Stimulated activated CD8-positive, alpha-beta memory T cell treated with anti-CD3 and anti-CD28 coated beads, Interleukin-15, amount 100 ng/mL, for 24 hours (primary cell): ENCODE measurements around the gene GRIK5.
"Not testable (repeated sequence)": the region's sequence is repeated elsewhere in the genome, so short reads cannot be mapped to it uniquely, and the experiment has no call there.

ENCODE experiments used
- DNase-seq: peaks from one replicate; pipeline ENCODE4 v3.0.0-alpha.2; 2020; ENCODE audit warnings: low read depth

Gene GRIK5

GRCh38 chr19:42017040-42017439 is 53.0 kb downstream of the GRIK5 start:
- DNase-seq: no peak

GRCh38 chr19:42012747-42013146 is 57.3 kb downstream of the GRIK5 start:
- DNase-seq: not testable (repeated sequence)

DNA sequence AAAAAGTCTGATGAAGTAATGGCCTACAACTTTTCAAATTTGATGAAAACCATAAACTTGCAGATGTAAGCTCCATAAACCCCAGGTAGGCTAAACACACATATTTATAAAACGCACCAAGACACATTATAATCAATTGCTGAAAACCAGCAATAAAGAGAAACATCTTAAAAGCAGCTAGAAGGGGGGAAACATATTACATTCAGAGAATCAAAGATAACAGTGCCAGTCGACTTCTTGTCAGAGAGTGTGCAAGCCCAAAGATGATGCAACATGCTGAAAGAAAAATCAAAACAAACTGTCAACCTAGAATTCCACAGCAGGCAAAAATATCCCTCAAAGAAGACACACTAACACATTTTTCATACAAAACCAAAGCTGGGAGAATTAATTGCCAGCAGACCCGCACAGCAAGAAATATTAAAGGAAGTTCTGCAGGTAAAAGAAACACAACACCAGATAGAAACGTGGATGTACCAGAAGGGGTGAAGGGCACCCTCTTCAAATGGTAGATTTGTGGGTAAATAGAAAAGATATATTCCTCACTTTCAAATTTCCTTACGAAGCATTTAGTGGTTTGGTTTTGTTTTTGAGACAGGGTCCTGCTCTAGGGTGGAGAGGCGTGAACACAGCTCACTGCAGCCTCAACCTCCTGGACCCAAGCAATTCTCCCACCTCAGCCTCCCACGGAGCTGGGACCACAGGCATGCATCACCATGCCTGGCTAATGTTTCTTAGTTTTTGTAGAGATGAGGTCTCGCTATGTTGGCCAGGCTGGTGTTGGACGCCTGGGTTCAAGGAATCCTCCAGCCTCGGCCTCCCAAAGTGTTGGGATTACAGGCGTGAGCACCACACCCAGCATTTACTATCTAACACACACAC is 59.5 kb downstream of the GRIK5 start:
- no peak for DNase-seq

DNA sequence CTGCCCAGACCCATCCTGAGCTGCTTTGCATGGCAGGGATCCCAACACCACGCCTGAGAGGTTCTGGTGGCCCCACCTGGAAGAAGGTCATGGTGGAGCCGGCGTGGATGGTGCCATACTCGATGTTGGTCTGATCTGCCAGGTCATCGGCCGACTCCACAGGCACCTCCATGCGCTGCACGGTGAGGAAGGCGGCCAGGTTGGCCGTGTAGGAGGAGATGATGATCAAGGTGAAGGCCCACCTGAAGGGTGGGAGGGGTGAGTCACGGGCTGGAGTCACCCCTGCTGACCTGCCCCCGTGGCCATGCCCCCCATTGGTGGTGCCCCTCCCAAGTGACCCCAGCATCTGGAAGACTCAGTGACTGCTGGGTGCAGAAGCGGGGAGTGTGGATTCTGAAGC is 63.4 kb downstream of the GRIK5 start:
- no peak for DNase-seq

DNA sequence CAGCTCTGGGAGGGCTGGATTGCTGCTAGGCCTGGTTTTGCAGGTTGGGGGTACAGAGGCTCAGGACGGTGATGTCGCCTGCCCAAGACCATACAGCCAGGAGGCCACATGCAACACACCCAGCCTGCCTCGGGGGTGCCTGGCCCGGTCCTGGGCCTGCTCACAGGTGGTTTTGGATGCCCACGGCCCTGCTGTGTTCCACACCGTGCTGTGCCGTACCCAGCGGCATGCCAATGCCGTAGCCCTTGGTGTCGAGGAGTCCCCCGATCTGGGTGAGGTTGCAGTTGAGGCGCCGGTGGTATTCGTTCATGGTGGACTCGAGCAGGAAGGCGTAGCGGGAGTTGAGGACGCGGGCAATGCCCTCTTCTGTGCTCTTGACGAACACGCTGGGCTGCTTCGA is 64.5 kb downstream of the GRIK5 start:
- no peak for DNase-seq

- DNase-seq: no peak
Measured at GRCh38 chr19:42003506-42004294, 66.3 kb downstream of the GRIK5 start.

DNA sequence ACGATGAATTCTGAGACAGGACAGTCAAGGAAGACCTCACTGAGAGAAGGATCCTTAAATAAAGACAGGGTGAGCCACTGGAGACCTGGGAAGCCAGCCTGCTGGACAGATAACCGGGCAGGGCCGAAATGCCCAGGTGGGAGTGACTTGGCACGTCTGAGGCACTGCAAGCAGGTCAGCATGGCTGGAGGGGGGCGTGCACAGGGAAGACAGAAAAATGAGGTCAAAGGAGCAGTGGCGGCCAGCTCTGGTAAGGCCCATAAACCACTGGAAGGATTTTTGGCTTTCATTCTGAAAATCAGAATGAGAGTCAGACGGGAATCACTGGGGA is 70.2 kb downstream of the GRIK5 start:
- no peak for DNase-seq

- DNase-seq: no peak
Measured at GRCh38 chr19:41999071-41999877, 70.7 kb downstream of the GRIK5 start.

GRCh38 chr19:41998246-41999020 is 71.6 kb downstream of the GRIK5 start:
- DNase-seq: no peak

DNA sequence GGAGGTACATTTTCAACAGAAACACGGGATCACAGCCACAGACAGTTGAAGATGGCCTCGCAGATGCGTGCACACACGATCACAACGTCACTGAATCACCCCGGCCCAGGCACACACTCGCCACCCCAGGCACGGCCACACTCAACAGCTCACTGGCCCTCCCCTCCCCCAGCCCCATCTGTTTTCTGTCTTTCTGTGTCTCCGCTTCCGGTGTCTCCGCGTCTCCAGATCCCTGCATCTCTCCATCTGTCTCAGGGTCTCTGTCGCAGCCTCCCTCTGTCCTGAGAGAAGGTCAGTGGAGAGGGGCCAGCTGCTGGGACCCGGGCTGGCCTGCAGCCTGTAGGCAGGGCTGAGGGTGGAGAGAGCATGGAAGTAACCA is 72.2 kb downstream of the GRIK5 start:
- DNase-seq: no peak

DNA sequence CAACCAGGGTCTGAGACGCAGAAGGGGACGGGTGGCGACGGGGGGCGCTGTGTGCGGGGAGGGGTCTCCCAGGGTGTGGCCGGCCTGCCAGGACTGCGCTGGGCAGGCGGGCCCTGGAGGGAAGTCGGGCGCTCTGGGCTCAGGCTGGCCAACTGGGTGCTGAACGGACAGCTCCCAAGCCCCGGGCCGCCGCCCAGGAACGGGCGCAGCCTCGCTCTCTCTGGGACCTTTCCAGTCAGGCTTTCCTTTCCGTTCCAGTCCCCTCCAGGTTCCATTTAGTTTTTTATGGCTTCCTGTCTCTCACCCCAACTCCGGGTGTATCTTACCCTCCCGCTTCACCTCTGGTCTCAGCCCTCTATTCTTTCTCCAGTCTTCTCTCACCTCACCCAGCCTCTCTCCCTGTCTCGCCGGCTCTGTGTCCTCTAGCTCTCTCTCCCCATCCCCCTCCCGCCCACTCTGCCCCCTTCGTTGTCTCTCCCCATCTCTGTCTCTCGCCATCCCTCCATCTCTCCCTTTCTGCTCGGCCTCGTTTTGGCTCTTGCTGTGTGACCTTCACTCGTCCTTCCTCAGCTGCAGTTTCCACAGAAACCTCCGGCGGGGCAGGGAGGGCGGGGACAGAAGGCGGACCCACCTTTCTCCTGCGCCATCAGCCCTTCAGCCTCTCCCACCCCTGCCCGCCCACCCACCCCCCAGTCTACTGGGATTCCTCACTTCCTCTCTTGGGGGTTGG is 72.7 kb downstream of the GRIK5 start:
- DNase-seq: no peak

DNA sequence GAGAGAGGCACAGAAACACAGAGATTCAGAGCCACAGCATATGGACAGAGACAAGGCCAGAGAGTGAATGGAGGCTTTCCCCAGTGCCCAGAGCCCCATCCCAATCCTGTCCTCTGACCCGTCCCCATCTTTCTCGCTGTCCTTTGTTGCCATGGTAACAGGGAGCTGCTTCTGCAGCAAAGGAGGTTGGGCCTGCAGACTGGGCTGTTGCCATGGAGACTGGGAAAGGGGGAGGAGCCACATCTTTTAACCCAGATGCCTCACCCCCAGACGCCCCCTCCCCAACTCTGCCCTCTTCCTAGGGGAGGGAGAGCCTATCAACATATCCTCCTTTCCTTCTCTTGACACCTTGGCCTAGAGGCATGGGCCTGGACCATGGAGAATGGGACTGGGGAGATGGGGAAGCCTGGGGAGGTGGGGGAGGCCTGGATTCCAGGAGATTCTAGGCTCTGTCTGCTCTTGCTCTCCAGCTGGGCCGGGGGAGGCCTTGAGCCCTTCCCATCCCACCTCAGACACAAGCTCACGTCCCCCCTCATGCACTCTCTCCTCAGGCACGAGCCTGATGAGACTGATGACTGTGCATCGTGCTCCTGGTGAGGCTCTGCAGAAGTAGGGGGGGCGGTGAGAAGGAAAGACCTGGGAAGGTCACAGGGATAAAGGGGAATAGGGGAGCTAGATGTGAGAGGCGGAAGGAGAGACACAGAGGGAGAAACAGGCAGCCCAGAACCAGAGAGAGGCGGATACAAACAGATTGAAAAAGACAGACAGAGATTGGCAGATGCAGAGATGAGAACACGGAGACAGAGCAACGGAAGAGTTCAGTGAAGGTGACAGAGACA is 73.8 kb downstream of the GRIK5 start:
- DNase-seq: no peak

- no peak for DNase-seq
Measured at GRCh38 chr19:41994994-41995958, 74.7 kb downstream of the GRIK5 start.

DNA sequence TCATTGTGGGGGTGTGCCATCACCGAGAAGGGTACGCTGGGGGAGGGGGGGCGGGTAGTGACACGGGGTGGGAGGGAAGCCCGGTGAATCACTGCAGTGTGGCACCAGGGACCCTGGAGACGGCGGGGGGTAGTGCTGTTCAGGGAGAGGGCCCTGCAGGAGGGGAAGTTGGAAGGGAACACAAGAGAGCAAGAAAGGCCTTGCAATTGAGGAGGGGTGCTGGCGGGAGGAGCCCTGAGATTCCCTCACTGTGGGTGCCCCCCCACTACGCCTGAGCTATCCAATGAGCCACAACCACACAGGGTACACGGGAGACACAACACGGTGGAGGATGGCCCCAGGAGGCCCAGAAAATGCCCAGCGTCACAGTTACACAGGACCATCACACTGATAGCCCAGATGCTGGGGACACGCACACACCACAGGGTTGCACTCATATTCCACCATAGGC is 75.5 kb downstream of the GRIK5 start:
- DNase-seq: no peak

DNA sequence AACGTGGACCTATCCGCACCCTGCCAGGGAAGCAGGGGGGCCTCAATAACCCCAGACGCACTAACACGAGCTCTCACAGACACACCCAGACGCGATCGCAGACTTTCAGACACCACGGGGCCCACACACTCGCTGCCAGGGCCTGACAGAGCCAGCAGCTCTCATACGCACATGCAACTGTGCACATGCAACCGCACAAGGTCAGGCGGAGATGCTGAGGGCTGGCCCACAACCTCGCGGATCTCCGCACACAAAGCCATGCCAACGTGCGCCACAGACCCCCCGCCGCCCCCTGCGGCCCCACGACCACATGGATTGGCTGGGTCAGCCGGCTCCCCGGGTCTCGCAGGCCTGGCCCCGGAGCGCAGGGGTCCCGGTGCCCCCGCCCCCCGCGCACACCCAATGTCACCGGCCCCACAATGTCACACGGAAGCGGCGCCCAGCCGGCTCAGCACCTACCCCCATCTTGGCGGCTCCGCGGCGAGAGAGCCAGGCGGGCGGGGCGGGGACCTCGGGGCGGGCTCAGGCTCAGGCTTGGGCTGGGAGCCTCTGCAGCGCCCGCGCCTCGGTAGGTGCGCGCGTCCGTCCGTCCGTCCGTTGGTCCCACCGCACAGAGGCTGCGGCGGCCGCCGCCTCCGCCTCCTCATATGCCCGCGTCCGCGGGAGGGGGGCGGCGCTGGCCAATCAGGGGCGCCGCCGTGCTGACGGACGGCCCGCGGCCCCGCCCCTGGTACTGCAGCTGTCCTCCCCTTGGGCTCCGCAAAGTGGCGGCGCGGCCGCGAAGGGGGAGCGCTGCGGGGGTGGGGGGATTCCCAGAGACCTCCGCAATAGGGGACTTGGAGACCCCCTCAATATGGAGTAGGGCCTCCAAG is 76.2 kb downstream of the GRIK5 start, which contains the start of gene ATP1A3:
ATP1A3 (minus strand) TSS at position 619 of the 872 bp plus-strand sequence; CDS start at position 465, 154 bp downstream.
- peak; percentile 29 for DNase-seq

- DNase-seq: not testable (repeated sequence)
Measured at GRCh38 chr19:41991925-41992569, 78.0 kb downstream of the GRIK5 start.

GRCh38 chr19:41991025-41991424 is 79.0 kb downstream of the GRIK5 start:
- no peak for DNase-seq
